Measurements from ENCODE around the gene CLMN.

Gene CLMN

DNA sequence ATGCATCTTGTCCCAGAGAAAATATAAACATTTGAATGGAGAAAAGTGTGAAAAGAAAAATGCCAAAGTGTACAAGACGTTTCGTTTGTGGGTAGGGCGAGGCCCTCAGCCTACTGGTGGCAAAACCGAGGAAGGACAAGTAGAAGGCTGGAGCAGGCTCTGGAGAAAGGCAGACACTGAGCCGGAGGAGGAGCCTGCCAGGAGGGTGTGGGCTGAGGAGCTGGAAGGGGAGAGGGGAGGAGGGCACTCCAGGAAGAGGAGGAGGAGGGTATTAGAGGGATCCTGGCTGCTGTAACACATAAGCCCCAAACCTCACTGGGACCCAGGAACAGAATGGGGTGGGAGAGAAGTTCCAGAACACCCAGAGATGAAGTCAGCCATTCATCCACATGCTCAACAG, 47.7 kb downstream of the CLMN start:
- H3K36me3 ChIP-seq (ENCODE audit: control insufficient read depth, insufficient read depth, low read length), result no peaks in the 10 kb centered on the region
- no peak overlapping the region for H3K4me3 ChIP-seq (ENCODE audit: low read depth, low read length)
- H3K9me3 ChIP-seq (ENCODE audit: control insufficient read depth, insufficient read depth, low read length), result no peaks in the 10 kb centered on the region
- no peak overlapping the region for H3K9ac ChIP-seq (ENCODE audit: low read depth, low read length)
- no peaks in the 10 kb centered on the region for H3K27me3 ChIP-seq (ENCODE audit: control insufficient read depth, insufficient read depth, low read length)
- H3K4me1 ChIP-seq (ENCODE audit: control insufficient read depth, insufficient read depth, low read length), result no peaks in the 10 kb centered on the region

DNA sequence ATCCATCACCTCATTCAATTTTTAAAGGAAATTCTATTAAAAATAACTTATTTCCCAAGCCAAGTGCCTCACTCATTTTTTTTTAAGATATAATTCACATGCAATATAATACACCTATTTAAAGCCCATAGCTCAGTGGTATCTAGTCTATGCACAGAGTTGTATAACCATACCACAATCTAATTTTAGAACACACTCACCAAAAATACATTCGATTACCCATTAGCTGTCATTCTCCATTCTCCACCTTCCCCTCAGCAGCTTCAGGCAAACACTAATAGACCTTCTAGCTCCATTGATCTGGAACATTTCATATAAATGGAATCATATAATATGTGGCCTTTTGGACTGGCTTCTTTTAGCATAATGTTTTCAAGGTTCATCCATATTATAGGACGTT, 49.5 kb downstream of the CLMN start:
- no peak overlapping the region for H3K9ac ChIP-seq (ENCODE audit: low read depth, low read length)
- H3K4me1 ChIP-seq (ENCODE audit: control insufficient read depth, insufficient read depth, low read length), result no peaks in the 10 kb centered on the region
- H3K27me3 ChIP-seq (ENCODE audit: control insufficient read depth, insufficient read depth, low read length), result no peaks in the 10 kb centered on the region
- H3K9me3 ChIP-seq (ENCODE audit: control insufficient read depth, insufficient read depth, low read length), result no peaks in the 10 kb centered on the region
- no peaks in the 10 kb centered on the region for H3K36me3 ChIP-seq (ENCODE audit: control insufficient read depth, insufficient read depth, low read length)
- H3K4me3 ChIP-seq (ENCODE audit: low read depth, low read length), result no peak overlapping the region

DNA sequence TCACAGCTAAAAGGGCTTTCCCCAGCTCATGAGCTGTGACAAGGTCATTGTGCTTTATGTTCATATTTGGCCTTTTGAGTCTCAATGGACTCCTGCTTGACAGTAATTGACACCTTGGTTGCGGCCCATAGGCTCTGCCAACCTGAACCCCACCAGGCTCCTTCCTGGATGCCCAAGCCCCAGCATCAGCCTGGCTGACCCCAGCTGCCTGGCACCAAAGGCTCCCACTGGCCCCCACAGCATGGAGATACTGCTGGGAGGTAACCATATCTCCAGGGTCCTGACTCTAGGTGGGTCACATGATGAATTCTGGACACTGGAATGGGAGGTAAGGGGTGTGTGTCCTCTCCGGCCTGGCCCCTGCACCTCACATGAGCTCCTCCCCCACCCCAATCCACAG, 50.2 kb downstream of the CLMN start:
- Histone ChIP-seq H3K4me3 (ENCODE audit: low read depth, low read length) (no peak overlapping the region), H3K36me3 (ENCODE audit: control insufficient read depth, insufficient read depth, low read length) (no peaks in the 10 kb centered on the region), H3K9ac (ENCODE audit: low read depth, low read length) (no peak overlapping the region), H3K9me3 (ENCODE audit: control insufficient read depth, insufficient read depth, low read length) (no peaks in the 10 kb centered on the region), H3K27me3 (ENCODE audit: control insufficient read depth, insufficient read depth, low read length) (no peaks in the 10 kb centered on the region), H3K4me1 (ENCODE audit: control insufficient read depth, insufficient read depth, low read length) (no peaks in the 10 kb centered on the region)

DNA sequence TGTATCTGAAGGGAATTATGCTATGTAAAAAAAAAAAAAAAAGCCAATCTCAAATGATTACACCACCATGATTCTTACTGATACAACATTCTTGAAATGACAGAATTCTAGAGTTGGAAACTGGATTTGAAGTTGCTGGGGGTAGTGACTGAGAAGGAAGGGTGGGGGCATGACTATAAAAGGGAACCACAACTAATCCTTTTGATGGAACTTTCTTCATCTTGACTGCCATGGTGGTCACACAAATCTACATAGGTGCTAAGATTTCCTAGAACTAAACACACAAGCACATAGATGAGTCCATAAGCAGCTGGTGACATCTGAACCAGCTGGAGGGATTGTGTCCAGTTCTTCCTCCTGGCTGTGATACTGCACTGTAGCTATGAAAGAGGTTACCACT, 51.4 kb downstream of the CLMN start:
- no peaks in the 10 kb centered on the region for H3K27me3 ChIP-seq (ENCODE audit: control insufficient read depth, insufficient read depth, low read length)
- H3K9ac ChIP-seq (ENCODE audit: low read depth, low read length), result no peak overlapping the region
- H3K9me3 ChIP-seq (ENCODE audit: control insufficient read depth, insufficient read depth, low read length), result no peaks in the 10 kb centered on the region
- H3K36me3 ChIP-seq (ENCODE audit: control insufficient read depth, insufficient read depth, low read length), result no peaks in the 10 kb centered on the region
- no peak overlapping the region for H3K4me3 ChIP-seq (ENCODE audit: low read depth, low read length)
- H3K4me1 ChIP-seq (ENCODE audit: control insufficient read depth, insufficient read depth, low read length), result no peaks in the 10 kb centered on the region

DNA sequence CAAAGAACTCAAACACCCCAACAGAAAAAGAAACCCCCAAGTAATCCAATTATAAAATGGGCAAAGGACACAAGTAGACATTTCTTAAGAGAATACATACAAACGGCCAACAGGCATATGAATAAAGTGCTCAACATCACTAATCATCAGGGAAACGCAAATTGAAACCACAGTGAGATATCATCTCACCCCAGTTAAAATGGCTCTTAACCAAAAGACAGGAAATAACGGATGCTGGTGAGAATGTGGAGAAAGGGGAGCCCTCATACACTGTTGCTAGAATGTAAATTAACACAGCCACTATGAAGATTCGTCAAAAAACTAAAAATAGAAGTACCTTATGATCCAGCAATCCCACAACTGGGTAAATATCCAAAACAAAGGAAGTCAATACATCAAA, 52.4 kb downstream of the CLMN start:
- no peaks in the 10 kb centered on the region for H3K36me3 ChIP-seq (ENCODE audit: control insufficient read depth, insufficient read depth, low read length)
- H3K9me3 ChIP-seq (ENCODE audit: control insufficient read depth, insufficient read depth, low read length), result no peaks in the 10 kb centered on the region
- H3K27me3 ChIP-seq (ENCODE audit: control insufficient read depth, insufficient read depth, low read length), result no peaks in the 10 kb centered on the region
- no peak overlapping the region for H3K4me3 ChIP-seq (ENCODE audit: low read depth, low read length)
- H3K9ac ChIP-seq (ENCODE audit: low read depth, low read length), result no peak overlapping the region
- no peaks in the 10 kb centered on the region for H3K4me1 ChIP-seq (ENCODE audit: control insufficient read depth, insufficient read depth, low read length)

DNA sequence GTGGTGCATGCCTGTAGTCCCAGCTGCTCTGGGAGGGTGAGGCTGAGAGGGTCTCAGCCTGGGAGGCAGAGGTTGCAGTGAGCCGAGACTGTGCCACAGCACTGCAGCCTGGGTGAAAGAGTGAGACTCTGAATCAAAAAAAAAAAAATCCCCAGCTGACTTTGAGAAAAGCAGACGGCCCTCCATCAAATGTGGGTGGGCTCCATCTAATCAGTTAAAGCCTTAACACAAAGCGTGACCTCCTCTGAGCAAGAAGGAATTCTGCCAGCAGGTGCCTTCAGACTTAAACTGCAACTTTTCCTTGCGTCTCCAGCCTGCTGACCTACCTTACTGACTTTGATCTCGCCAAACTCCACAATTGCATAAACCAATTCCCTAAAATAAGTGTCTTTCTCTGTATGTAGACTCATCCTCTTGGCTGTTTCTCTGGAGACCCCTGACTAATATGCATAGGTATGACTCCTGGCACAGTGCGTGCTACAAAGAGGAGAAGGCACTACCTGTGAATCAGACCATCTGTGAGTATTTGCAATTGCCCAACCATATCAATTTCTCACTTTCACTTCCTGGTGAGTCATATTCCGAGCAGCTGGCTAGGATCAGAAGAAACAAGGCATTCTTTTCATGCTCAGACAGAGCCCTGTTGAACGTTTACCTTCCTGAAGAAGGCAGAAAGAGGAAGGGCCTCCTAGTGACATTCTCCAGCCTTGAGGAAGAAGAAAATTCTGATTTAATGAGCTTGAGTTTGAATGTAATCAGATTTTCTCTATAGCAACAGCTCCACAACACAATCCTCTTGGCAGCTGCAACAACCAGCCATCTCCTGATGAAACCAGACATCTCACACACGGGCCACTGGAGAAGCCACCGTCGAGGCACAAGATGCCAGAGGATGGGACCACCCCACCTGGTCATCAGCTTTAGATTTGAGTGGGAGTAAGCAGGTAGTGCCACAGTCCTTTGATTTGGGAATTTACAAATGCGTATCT, 54.3 kb downstream of the CLMN start:
- no peaks in the 10 kb centered on the region for H3K36me3 ChIP-seq (ENCODE audit: control insufficient read depth, insufficient read depth, low read length)
- no peaks in the 10 kb centered on the region for H3K27me3 ChIP-seq (ENCODE audit: control insufficient read depth, insufficient read depth, low read length)
- H3K9ac ChIP-seq (ENCODE audit: low read depth, low read length), result no peak overlapping the region
- H3K4me3 ChIP-seq (ENCODE audit: low read depth, low read length), result no peak overlapping the region
- H3K4me1 ChIP-seq (ENCODE audit: control insufficient read depth, insufficient read depth, low read length), result no peaks in the 10 kb centered on the region
- H3K9me3 ChIP-seq (ENCODE audit: control insufficient read depth, insufficient read depth, low read length), result no peaks in the 10 kb centered on the region

DNA sequence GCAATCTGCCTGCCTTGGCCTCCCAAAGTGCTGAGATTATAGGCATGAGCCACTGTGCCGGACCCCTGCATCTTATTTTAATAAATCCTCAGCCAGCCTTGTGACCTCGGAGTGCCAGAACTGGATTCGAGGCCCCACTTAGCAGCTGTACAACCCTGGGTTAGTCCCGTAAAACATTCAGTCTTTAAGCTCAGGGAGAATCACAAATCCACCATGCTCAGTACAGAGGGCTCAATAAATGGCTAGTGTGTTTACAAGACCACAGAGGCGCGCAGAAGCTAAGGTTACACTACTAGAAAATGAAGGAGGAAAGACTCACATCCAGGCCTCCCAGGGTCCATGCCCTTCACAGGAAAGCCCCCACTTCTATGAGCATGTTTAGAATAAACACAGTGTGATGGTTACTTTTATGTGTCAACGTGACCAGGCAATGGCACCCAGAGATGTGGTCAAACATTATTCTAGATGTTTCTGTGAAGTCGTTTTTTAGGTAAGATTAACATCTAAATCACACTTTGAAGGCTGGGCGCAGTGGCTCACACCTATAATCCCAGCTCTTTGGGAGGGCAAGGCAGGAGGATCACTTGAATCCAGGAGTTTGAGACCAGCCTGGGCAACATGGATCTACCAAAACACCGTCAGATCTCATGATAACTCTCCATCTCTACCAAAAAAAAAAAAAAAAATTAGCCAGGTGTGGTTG, 55.3 kb downstream of the CLMN start:
- no peaks in the 10 kb centered on the region for H3K4me1 ChIP-seq (ENCODE audit: control insufficient read depth, insufficient read depth, low read length)
- H3K9me3 ChIP-seq (ENCODE audit: control insufficient read depth, insufficient read depth, low read length), result no peaks in the 10 kb centered on the region
- no peaks in the 10 kb centered on the region for H3K36me3 ChIP-seq (ENCODE audit: control insufficient read depth, insufficient read depth, low read length)
- H3K27me3 ChIP-seq (ENCODE audit: control insufficient read depth, insufficient read depth, low read length), result no peaks in the 10 kb centered on the region
- no peak overlapping the region for H3K9ac ChIP-seq (ENCODE audit: low read depth, low read length)
- H3K4me3 ChIP-seq (ENCODE audit: low read depth, low read length), result no peak overlapping the region

DNA sequence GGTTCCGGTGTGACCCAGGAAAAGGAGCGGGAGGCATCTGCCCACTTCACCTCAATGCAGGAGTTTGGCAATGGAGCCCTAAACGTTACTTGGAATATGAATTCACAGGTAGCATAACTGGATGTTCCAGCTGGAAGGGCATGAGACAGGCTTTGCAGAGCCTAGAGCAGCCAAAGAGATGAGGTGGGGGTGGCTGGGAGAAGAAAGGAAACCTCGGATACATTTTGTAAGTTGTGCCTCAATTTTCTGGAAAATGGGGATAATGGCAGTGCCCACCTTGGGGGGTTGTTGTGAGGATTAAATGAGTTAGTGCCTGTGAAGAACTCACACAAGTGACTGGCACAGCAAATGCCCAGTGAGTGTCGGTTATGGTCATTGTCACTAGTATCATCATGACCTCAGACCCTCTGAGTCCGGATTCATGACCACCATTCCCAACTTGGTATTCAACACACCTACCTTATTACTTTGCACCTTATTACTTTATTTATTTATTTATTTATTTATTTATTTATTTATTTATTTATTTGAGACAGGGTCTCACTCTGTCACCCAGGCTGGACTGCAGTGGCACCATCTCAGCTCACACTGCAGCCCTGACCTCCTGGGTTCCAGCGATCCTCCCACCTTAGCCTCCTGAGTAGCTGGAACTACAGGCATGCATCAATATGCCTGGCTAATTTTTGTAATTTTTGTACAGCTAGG, 56.0 kb downstream of the CLMN start:
- H3K4me1 ChIP-seq (ENCODE audit: control insufficient read depth, insufficient read depth, low read length), result no peaks in the 10 kb centered on the region
- H3K4me3 ChIP-seq (ENCODE audit: low read depth, low read length), result no peak overlapping the region
- H3K9ac ChIP-seq (ENCODE audit: low read depth, low read length), result no peak overlapping the region
- no peaks in the 10 kb centered on the region for H3K27me3 ChIP-seq (ENCODE audit: control insufficient read depth, insufficient read depth, low read length)
- no peaks in the 10 kb centered on the region for H3K36me3 ChIP-seq (ENCODE audit: control insufficient read depth, insufficient read depth, low read length)
- no peaks in the 10 kb centered on the region for H3K9me3 ChIP-seq (ENCODE audit: control insufficient read depth, insufficient read depth, low read length)

DNA sequence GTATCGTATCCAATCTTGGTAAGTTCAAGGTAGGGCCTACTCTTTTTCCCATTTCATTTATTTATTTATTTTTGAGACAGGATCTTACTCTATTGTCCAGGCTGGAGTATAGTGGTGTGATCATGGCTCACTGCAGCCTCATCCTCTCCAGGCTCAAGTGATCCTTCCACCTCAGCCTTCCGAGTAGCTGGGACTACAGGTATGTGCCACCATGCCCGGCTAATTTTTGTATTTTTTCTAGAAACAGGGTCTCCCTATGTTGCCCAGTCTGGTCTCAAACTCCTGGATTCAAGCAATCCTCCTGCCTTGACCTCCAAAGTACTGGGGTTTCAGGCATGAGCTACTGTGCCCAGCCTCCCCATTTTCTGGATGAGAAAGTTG, 57.2 kb downstream of the CLMN start:
- Histone ChIP-seq H3K27me3 (ENCODE audit: control insufficient read depth, insufficient read depth, low read length) (no peaks in the 10 kb centered on the region), H3K4me1 (ENCODE audit: control insufficient read depth, insufficient read depth, low read length) (no peaks in the 10 kb centered on the region), H3K4me3 (ENCODE audit: low read depth, low read length) (no peak overlapping the region), H3K36me3 (ENCODE audit: control insufficient read depth, insufficient read depth, low read length) (no peaks in the 10 kb centered on the region), H3K9me3 (ENCODE audit: control insufficient read depth, insufficient read depth, low read length) (no peaks in the 10 kb centered on the region), H3K9ac (ENCODE audit: low read depth, low read length) (no peak overlapping the region)

DNA sequence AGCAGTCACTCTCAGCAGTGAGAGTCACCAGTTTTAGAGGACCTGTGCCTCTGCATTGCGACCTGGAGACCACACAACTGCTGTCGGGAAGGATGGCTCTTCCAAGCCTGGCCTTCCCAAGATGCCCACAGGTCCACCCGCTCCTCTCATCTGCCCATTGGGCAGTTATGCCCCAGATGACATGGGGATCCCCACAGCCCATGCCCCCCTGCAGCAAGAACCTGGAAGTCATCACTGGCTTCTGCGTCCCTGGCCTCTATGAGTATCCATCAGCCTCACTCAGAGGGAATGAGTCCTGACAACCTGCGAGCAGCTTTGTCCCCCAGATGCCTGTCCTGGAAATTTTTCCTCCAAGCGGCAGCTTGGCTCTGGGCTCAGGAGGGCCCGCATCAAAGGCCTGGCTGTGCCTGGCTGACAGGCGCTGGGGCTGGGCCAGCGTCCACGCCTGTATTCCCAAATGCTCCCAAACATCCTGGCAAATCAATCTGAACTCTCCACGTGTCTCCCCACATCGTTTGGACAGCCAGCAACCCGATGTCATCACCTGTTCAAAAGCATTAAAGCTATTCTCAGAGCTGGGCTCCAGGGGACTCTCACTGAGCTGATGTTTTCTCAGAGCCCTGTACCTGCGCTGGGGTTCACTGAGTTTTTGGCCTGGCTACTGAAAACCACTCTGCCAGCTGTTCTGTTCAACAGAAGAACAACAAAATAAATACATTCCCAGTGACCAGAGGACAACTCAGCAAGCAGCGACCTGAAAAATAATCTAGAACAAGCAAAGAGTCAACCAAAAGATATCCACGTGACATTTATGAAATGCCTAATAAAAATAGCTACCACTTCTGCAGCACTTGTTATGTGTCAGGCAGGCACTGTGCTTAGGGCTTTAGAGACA, 57.8 kb downstream of the CLMN start:
- no peaks in the 10 kb centered on the region for H3K27me3 ChIP-seq (ENCODE audit: control insufficient read depth, insufficient read depth, low read length)
- H3K4me1 ChIP-seq (ENCODE audit: control insufficient read depth, insufficient read depth, low read length), result no peaks in the 10 kb centered on the region
- H3K9ac ChIP-seq (ENCODE audit: low read depth, low read length), result no peak overlapping the region
- H3K36me3 ChIP-seq (ENCODE audit: control insufficient read depth, insufficient read depth, low read length), result no peaks in the 10 kb centered on the region
- no peaks in the 10 kb centered on the region for H3K9me3 ChIP-seq (ENCODE audit: control insufficient read depth, insufficient read depth, low read length)
- H3K4me3 ChIP-seq (ENCODE audit: low read depth, low read length), result no peak overlapping the region

Measured in iPS-15b (cell line).